HG02943 (cell line): ENCODE results near the gene TRAF2.
"Not testable (repeated sequence)": the region's sequence is repeated elsewhere in the genome, so short reads cannot be mapped to it uniquely, and the experiment has no call there.

Source experiments
- ATAC-seq: cut with Tn5 transposase; IDR thresholded peaks from one replicate; pipeline ENCODE4 v1.9.1; 2021; ENCODE audit warnings: mild to moderate bottlenecking, low read depth, moderate library complexity; ENCODE audit not compliant: unreplicated experiment

The TRAF2 gene

GRCh38 chr9:136856541-136857141 lies 29.7 kb upstream of the TRAF2 start:
- no peak for ATAC-seq

DNA sequence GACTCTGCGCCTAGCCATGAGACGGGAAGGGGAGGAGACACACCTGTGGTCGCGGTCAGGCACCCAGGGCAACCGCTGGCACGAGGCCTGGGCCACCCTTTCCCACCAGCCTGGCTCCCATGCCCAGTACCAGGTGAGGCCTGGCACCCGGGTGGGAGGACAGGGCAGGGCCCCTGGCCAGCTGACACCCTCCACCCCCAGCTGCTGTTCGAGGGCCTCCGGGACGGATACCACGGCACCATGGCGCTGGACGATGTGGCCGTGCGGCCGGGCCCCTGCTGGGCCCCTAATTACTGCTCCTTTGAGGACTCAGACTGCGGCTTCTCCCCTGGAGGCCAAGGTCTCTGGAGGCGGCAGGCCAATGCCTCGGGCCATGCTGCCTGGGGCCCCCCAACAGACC lies 29.1 kb upstream of the TRAF2 start:
- no peak for ATAC-seq

DNA sequence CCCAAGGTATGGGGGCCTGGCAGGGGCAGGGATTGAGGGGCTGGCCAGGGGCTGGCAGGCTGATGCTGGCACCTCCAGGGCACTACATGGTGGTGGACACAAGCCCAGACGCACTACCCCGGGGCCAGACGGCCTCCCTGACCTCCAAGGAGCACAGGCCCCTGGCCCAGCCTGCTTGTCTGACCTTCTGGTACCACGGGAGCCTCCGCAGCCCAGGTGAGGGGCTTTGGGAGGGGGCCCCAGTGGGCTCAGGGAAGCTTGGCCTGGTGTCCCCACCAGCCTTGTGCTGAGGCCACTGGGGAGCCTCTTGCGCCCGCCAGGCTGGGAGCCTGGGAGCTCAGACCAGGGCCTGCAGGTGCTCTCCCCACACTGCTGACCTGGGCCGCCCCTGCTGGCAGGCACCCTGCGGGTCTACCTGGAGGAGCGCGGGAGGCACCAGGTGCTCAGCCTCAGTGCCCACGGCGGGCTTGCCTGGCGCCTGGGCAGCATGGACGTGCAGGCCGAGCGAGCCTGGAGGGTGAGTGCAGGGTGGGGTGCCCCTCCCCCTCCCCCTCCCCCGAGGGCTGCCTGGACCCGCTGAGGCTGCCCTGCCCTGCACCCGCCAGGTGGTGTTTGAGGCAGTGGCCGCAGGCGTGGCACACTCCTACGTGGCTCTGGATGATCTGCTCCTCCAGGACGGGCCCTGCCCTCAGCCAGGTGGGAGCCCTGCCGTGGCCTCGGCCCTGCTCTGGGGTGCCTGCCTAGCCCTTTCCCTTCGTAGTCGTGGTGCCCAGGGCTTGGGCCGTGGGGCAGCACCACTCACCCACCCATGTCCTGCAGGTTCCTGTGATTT lies 28.5 kb upstream of the TRAF2 start:
- no peak for ATAC-seq

GRCh38 chr9:136858452-136858843 lies 27.9 kb upstream of the TRAF2 start:
- no peak for ATAC-seq

GRCh38 chr9:136858844-136859757 lies 27.2 kb upstream of the TRAF2 start:
- ATAC-seq, result no peak

DNA sequence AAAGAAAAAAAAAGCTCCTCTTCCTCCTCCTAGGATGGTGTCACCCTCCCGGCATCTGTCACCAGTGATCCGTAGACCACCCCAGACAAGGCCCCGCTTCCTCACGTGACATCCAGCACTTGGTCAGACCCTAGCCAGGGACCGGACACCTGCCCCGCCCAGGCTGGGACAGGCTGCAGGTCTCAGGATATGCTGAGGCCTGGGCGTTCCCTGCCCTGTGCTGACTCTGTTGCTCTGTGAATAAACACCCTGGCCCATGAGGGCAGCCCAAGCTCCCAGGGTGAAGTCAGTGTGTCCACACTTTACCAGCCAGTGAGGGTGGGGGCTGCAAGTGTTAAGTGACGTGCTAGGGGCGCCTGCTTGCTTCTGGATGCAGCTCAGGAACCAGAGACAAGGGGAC lies 25.8 kb upstream of the TRAF2 start:
- ATAC-seq, result no peak

GRCh38 chr9:136860933-136861873 lies 25.1 kb upstream of the TRAF2 start:
- ATAC-seq, result no peak

DNA sequence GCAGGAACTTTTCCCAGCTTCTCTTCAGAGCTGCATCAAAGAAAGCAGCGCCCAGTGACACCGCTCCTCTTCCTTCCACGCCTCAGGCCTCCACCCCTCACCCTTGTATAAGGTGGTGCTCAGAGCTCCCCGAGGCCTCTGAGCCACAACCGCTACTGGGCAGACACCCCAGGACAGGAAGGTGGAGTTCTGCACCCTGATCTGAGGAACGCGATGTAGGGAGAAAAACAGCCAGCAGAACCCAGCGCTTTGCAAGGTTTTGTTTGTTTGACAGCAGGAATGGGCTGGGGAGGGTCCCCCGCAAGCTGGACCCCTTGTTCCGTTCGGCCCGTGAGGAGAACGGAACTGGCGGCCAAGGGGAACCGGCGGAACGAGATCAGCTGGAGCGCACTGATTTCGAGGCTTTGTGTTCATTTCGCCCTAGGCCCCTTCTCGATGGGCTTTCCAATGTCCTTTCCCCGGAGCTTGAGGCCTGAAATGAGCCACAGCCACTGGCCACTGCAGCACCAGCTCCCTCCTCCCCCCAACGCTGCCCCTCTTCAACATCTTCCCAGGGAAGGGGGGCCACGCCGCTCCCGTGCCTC lies 24.4 kb upstream of the TRAF2 start:
- ATAC-seq, result no peak

DNA sequence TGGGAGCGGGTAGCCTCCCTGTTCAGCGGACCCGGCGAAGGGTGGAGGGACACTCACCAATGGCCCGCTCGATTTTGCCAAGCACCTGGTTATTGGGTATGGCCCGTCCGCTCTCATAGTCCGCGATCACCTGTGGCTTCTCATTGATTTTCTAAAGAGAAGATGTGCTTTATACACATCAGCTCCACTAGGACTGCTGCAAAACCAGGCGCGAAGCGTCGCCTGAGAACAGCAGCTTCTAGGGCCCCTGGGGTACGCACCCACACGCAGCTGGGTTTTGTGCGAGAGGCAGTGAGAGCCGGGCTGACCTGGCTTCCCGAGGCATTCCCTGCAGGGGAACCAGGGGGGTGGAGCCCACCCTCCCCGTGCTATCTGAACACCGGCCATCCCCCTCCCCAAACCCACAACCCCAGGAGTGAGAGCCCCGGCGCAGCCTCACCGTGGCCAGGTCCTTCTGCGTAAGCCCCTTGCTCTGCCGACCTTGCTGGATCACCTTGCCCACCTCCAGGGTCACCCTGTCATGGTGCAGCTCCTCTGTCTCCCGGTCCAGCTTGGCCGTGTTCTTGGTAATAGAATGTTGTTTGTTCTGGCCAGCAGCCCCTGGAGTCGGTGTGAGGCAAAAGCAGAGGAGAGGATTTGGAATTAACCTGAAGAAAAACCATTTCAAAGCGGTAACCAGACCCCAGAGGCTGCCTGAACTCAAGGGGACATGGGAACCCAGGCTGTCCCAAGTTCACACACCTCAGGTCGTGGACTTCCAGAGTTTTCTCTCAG lies 23.3 kb upstream of the TRAF2 start:
- no peak for ATAC-seq

GRCh38 chr9:136863623-136864273 lies 22.6 kb upstream of the TRAF2 start:
- no peak for ATAC-seq

GRCh38 chr9:136865041-136865767 lies 21.1 kb upstream of the TRAF2 start:
- ATAC-seq, result no peak

GRCh38 chr9:136865768-136866103 lies 20.6 kb upstream of the TRAF2 start:
- ATAC-seq, result no peak

- not testable (repeated sequence) for ATAC-seq
Measured at GRCh38 chr9:136866898-136867421, 19.4 kb upstream of the TRAF2 start.

DNA sequence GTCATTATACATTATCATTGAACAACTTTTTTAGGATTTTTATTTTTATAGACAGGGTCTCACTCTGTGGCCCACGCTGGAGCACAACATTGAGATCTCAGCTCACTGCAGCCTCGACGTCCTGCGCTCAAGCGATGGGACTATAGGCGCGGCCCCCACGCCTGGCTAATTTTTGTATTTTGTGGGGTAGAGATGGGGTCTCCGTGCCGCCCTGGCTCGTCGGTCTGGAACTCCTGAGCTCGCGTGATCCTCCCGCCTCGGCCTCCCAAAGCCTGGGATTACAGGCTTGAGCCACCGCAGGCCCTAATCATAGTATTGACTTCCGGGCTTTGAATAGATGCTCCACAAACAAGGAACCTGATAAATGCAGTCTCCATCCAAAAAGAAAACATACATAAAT lies 18.8 kb upstream of the TRAF2 start:
- ATAC-seq, result no peak

GRCh38 chr9:136867917-136868316 lies 18.4 kb upstream of the TRAF2 start:
- no peak for ATAC-seq

DNA sequence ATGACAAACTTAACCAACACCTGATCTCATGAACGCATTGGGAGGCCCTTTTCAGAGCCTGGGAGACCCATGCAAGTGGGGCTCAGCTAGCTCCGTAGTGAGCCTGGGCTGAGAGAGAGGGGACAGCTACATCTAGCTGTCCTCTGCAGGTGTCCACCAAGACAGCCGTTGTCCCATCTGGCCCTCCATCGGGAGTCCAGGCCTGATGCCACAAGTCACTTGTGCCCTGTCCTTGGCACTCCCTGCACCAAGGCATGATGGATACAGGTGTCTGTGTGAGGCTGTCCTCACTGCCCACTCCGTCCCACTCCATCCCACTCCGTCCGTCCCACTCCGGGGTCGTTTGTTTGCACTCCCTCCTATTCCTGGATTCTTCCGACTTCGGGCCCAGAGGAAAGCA lies 17.7 kb upstream of the TRAF2 start:
- ATAC-seq, result no peak

DNA sequence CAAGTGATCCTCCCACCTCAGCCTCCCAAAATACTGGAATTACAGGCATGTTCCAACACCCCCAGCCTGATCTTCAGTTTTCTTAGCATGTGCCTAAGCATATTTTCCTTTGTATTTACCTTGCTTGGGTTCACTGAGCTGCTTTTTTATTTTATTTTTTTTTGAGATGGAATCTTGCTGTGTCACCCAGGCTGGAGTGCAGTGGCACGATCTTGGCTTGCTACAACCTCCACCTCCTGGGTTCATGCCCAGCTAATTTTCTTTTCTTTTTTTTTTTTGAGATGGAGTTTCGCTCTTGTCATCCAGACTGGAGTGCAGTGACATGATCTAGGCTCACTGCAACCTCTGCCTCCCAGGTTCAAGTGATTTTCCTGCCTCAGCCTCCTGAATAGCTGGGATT lies 16.7 kb upstream of the TRAF2 start:
- ATAC-seq, result not testable (repeated sequence)

DNA sequence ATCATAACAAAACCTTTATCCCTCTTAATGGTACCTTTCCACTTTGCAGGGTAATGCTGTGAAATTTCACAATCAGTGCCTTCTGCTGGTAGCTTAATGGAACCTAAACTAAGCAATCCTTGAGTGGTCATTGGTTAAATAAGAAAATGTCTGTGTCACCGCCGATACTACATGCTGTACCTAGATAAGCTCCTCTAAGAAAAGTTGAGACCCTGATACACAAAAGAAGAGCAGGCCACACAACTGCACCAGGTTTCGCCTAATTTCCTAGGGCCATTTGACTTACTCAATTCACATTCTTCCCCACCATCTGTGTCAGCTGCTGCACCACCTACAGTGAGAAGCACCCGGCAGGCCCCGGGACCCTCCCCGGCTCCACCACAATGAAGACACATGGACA lies 11.2 kb upstream of the TRAF2 start:
- ATAC-seq, result no peak
